Heart left ventricle (tissue), 16 donors: Measurements from ENCODE around the gene MRPL33. TPM values are rescaled to one million over a fixed set of nuclear protein-coding genes. Genes with fewer than 3 reads are reported as not detected.

Source experiments
- ATAC-seq, 4 donors: fragments of 200-7000 bp; cut with Tn5 transposase; one replicate each; pipeline ENCODE4 v1.9.1; 2020 to 2022; ENCODE audit warnings: moderate library complexity in 4 of 4, mild to moderate bottlenecking in 3 of 4, moderate number of reproducible peaks in 1 of 4
- DNase-seq, 5 donors: peaks; one replicate each; pipeline ENCODE4 v3.0.0-alpha.2; 2020
- H3K27ac ChIP-seq, 12 donors: fragments of 200-600 bp; sonication (generic) in 4 of 12; one replicate each; pipeline versions ENCODE4 v1.5.0 to v1.8.0; 2016 to 2022; ENCODE audit warnings: mild to moderate bottlenecking in 2 of 12
- H3K27me3 ChIP-seq, 9 donors: fragments of 200-600 bp; sonication (generic) in 2 of 9; one replicate each; pipeline versions ENCODE4 v1.5.1 to v1.8.0; 2016 to 2022; ENCODE audit warnings: mild to moderate bottlenecking in 3 of 9
- H3K36me3 ChIP-seq, 9 donors: fragments of 200-600 bp; sonication (generic) in 2 of 9; one replicate each; pipeline versions ENCODE4 v1.5.0 to v1.8.0; 2018 to 2022; ENCODE audit warnings: mild to moderate bottlenecking in 2 of 9
- H3K4me1 ChIP-seq, 12 donors: fragments of 200-600 bp; sonication (generic) in 4 of 12; one replicate each; pipeline versions ENCODE4 v1.5.0 to v1.8.0; 2016 to 2022; ENCODE audit warnings: mild to moderate bottlenecking in 3 of 12
- H3K4me3 ChIP-seq, 12 donors: fragments of 200-600 bp; sonication (generic) in 4 of 12; one replicate each; pipeline versions ENCODE4 v1.5.0 to v1.8.0; 2017 to 2022; ENCODE audit warnings: mild to moderate bottlenecking in 9 of 12, moderate library complexity in 4 of 12
- H3K9me3 ChIP-seq, 12 donors: fragments of 200-600 bp; sonication (generic) in 4 of 12; one replicate each; pipeline versions ENCODE4 v1.5.0 to v1.8.0; 2016 to 2022; ENCODE audit warnings: mild to moderate bottlenecking in 1 of 12
- POLR2A ChIP-seq, 2 donors: fragments of 450-650 bp; IDR thresholded peaks; one replicate each; pipeline ENCODE4 v1.6.1; 2017; ENCODE audit warnings: antibody characterized with exemption in 2 of 2, mild to moderate bottlenecking in 2 of 2, moderate library complexity in 2 of 2
- WGBS, 4 donors: extraction: QIAGEN DNeasy Blood & Tissue Kit in 2 of 4; methylation state at CpG; one replicate each; pipeline versions ENCODE4 v1.1.5 to v1.1.7; 2013 to 2018; 5-methylcytosine and 5-hydroxymethylcytosine counted together
- intact Hi-C, 10 donors: fragments of 100-400 bp; cut with DNase I; formaldehyde crosslinking; loops; one replicate each; pipeline versions ENCODE4 v1.11.1 to v1.14.2; 2022
- polyA plus RNA-seq, 2 donors: library from polyadenylated mRNA; stranded (reverse); fragments of 200-250 nt; gene quantifications; one replicate each; pipeline ENCODE4 v1.2.3, GENCODE V29; 2013
- total RNA-seq, 9 donors: library from RNA; depleted of rRNA in 2 of 9; stranded (reverse); fragments of >200 nt in 2 of 9; fragmentation: NEBNext Ultra II Directional in 3 of 9; extraction: Animal tissue kit (Norgen Biotek cat#: 25700) in 3 of 9; gene quantifications; one replicate each; pipeline versions ENCODE4 v1.1.0 to v1.2.4, GENCODE V29; 2016 to 2023
- TF ChIP-seq, protein P1 (sequence below), 12 donors: fragments of 200-600 bp; sonication (generic) in 4 of 12; IDR thresholded peaks; one replicate each; pipeline versions ENCODE4 v1.5.0 to v1.8.0; 2018 to 2022; ENCODE audit warnings: antibody characterized with exemption in 12 of 12, mild to moderate bottlenecking in 5 of 12
- donor health status: ischemic (EF 13 %, LVEDD 7.1; RV severe dilation, severe dysfunction).
- donor health status: healthy with polysubstance abuse.
- donor health status: DM: no; HTN: yes; CAD: no.
- donor health status: DM: no; HTN: no; CAD: no.
- donor health status: ischemic (EF 25% LVEDD 6.9; RV normal size, moderate dysfunction).
- donor health status: ischemic (EF 25% LVEDD 5.7; RV mildly dilated, moderate dysfunction).
- donor health status: healthy.
- donor health status: DM: yes; HTN: yes; CAD: no.
- donor health status: ischemic (EF 35%, LVEDD 5.7; RV mildly dilated, moderate dysfunction).
- donor health status: nonischemic (EF 11% LVEDD 7.7; RV severe dilation, severe dysfunction).
- donor health status: DM: yes; HTN: yes; CAD: no.
- donor health status: PGD.
- donor health status: ischemic (EF 29% LVEDD 5.4; RV normal size, mild dysfunction).
- donor health status: nonischemic (EF 23%, LVEDD 6.1; RV moderate dilation, normal function).

Gene MRPL33
- total and polyA plus RNA-seq, 11 donors: 163 to 901 (median 305) TPM

DNA sequence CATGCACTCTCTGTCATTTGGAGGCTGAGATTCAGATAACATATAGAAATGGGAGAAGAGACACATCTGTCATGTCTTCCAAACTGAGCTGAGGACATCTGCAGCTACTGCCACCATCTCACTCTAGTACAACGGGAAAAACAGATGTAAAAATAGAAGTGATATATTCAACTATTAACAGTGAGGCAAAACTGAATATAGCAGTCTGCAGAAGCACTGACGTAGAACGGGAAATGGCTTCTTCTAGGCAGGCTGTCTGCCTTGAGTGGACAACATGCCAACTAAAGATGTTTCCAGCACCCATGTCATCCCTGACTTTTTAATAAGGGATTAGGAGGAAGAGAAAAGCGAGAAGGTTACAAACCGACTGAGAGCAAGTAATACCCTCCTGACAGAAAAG, 51.6 kb downstream of the MRPL33 start:
- Histone ChIP-seq H3K27me3 (no peaks in the 10 kb centered on the region), H3K27ac (peak overlapping the region in 9 of 12 donors; percentile 39 to 73 (median 54)), H3K4me3 (peak overlapping the region in 2 of 12 donors; percentile 6 to 26), H3K9me3 (peaks cover 0 to 11% (median 3%) of the 10 kb centered on the region in 12 donors), H3K36me3 (no peaks in the 10 kb centered on the region), H3K4me1 (peaks cover 0 to 19% (median 0%) of the 10 kb centered on the region in 12 donors)
- TF ChIP-seq, protein P1, sequence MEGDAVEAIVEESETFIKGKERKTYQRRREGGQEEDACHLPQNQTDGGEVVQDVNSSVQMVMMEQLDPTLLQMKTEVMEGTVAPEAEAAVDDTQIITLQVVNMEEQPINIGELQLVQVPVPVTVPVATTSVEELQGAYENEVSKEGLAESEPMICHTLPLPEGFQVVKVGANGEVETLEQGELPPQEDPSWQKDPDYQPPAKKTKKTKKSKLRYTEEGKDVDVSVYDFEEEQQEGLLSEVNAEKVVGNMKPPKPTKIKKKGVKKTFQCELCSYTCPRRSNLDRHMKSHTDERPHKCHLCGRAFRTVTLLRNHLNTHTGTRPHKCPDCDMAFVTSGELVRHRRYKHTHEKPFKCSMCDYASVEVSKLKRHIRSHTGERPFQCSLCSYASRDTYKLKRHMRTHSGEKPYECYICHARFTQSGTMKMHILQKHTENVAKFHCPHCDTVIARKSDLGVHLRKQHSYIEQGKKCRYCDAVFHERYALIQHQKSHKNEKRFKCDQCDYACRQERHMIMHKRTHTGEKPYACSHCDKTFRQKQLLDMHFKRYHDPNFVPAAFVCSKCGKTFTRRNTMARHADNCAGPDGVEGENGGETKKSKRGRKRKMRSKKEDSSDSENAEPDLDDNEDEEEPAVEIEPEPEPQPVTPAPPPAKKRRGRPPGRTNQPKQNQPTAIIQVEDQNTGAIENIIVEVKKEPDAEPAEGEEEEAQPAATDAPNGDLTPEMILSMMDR (IDR thresholded peaks at IDR 0.05): no peak
- TF ChIP-seq POLR2A (IDR thresholded peaks at IDR 0.05): no peak
- intact Hi-C loops: loop anchor here in 2 of 10 donors (5.0 to 10.0 kb wide), 2 partner anchors 52 to 71 kb away; no protein-coding TSS in a partner anchor
- DNase-seq (no peak), ATAC-seq (peak; percentile 74 to 95 (median 90))
- WGBS, 4 donors: 39 to 64% (median 57%) methylated on average over 5 of the region's 5 CpGs

DNA sequence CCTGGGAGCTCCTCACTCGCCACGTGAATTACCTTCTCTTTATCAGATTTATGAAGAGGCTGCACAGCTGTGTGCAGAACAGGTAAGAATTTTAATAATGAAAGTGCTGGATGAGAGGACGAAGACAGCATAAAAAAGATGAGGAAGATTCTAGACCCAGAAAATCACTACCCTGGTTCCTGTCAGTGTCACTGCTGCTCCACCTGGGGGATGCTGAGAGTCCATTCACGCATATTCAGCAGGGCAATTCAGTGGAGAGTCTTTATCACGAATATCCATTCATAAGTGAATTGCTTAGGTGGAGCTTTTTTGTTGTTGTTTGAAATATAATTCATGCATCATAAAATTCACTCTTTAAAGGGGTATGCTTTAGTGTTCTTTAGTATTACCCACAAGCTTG, 52.0 kb downstream of the MRPL33 start:
- no peaks in the 10 kb centered on the region for H3K36me3 ChIP-seq
- no peaks in the 10 kb centered on the region for H3K27me3 ChIP-seq
- TF ChIP-seq, protein P1 (IDR thresholded peaks at IDR 0.05): peak in 10 of 12 donors; percentile 9 to 50 (median 30)
- no peak for TF ChIP-seq POLR2A (IDR thresholded peaks at IDR 0.05)
- H3K4me3 ChIP-seq: peak overlapping the region in 2 of 12 donors; percentile 6 to 26
- intact Hi-C loops: loop anchor here in 2 of 10 donors (5.0 to 10.0 kb wide), 2 partner anchors 51 to 71 kb away; no protein-coding TSS in a partner anchor
- DNase-seq (peak in 1 of 5 donors; percentile 31), ATAC-seq (peak; percentile 68 to 85 (median 79))
- H3K9me3 ChIP-seq: peaks cover 0 to 11% (median 3%) of the 10 kb centered on the region in 12 donors
- H3K27ac ChIP-seq: peak overlapping the region in 9 of 12 donors; percentile 39 to 73 (median 54)
- H3K4me1 ChIP-seq: peaks cover 0 to 19% (median 0%) of the 10 kb centered on the region in 12 donors
- 55 to 74% (median 66%) methylated on average over 5 of the region's 5 CpGs for WGBS, 4 donors

DNA sequence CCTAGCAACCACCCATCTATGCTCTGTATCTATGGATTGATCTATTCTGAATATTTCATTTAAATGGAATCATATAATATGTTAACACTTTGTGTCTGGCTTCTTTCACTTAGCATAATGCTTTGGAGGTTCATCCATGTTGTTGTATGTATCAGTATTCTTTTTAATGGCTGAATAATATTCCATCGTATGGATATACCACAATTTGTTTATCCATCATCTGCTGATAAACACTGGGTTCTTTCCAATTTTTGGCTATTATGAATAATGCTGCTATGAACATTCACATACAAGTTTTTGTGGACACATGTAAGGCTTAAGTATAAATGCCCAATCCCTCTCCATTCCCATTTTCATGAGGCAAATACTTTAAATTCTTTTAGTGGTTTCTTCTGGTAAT, 52.9 kb downstream of the MRPL33 start:
- no peak overlapping the region for H3K27ac ChIP-seq
- H3K4me1 ChIP-seq: peaks cover 0 to 19% (median 0%) of the 10 kb centered on the region in 12 donors
- H3K9me3 ChIP-seq: peaks cover 0 to 11% (median 3%) of the 10 kb centered on the region in 12 donors
- ATAC-seq (no peak), DNase-seq (no peak)
- 94 to 100% (median 97%) methylated on average over 1 of the region's 1 CpG for WGBS, 4 donors
- no peak overlapping the region for H3K4me3 ChIP-seq
- TF ChIP-seq, protein P1 (IDR thresholded peaks at IDR 0.05): no peak
- TF ChIP-seq POLR2A (IDR thresholded peaks at IDR 0.05): no peak
- intact Hi-C loops: loop anchor here in 2 of 10 donors (5.0 to 10.0 kb wide), 2 partner anchors 50 to 72 kb away; no protein-coding TSS in a partner anchor
- H3K36me3 ChIP-seq: no peaks in the 10 kb centered on the region
- H3K27me3 ChIP-seq: no peaks in the 10 kb centered on the region

DNA sequence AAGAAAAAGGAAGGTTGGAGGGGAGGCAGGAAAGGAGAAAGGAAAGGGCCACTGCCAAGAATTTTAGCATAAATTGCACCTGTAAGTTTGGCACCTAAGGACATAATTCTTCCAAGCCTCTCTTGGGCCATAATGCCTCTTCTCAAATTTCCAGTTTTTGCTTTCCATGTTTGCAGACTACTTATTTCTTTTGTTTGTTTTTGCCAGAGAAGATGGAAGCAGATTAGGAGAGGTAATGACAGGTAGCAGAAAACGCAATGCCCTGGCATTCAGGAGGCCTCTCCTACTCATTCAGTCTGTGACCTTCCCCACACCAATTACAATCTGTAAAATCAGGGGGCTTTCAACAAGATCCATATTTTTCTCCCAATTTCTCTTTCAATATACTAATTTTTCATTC, 56.8 kb downstream of the MRPL33 start:
- Histone ChIP-seq H3K36me3 (peaks cover 0 to 7% (median 0%) of the 10 kb centered on the region in 9 donors), H3K4me3 (no peak overlapping the region), H3K9me3 (peaks cover 0 to 16% (median 4%) of the 10 kb centered on the region in 12 donors), H3K27ac (no peak overlapping the region), H3K27me3 (no peaks in the 10 kb centered on the region), H3K4me1 (peaks cover 0 to 18% (median 0%) of the 10 kb centered on the region in 12 donors)
- WGBS, 4 donors: 68 to 91% (median 90%) methylated on average over 1 of the region's 1 CpG
- DNase-seq (no peak), ATAC-seq (no peak)
- intact Hi-C loops: loop anchor here in 1 of 10 donors (10.0 kb wide), 1 partner anchor 46 kb away; no protein-coding TSS in a partner anchor
- no peak for TF ChIP-seq POLR2A (IDR thresholded peaks at IDR 0.05)
- TF ChIP-seq, protein P1 (IDR thresholded peaks at IDR 0.05): no peak

Other genes starting within 250 kb of the MRPL33 start
- gene ZNF512, start 188.7 kb upstream of the MRPL33 start, total RNA-seq: 10 to 100 TPM; 13.2 to 31.8 (median 20.1) TPM
- 10 to 100 TPM in 1 of 2 donors, 1 to 10 TPM in 1; 8.4 to 15.8 TPM for gene ZNF512, start 188.7 kb upstream of the MRPL33 start, polyA plus RNA-seq
- gene CCDC121, start 142.7 kb upstream of the MRPL33 start, total RNA-seq: 1 to 10 TPM; 3.9 to 7.7 (median 5.8) TPM
- gene CCDC121, start 142.7 kb upstream of the MRPL33 start, polyA plus RNA-seq: 1 to 10 TPM; 2.5 to 3.5 TPM
- 10 to 100 TPM; 14.4 to 22.3 (median 19.4) TPM for gene GPN1, start 142.7 kb upstream of the MRPL33 start, total RNA-seq
- gene GPN1, start 142.7 kb upstream of the MRPL33 start, polyA plus RNA-seq: 10 to 100 TPM; 10.1 to 35.9 TPM
- gene SUPT7L, start 108.1 kb upstream of the MRPL33 start, total RNA-seq: 10 to 100 TPM; 18.6 to 29.5 (median 27.0) TPM
- gene SUPT7L, start 108.1 kb upstream of the MRPL33 start, polyA plus RNA-seq: 10 to 100 TPM; 21.0 to 22.4 TPM
- 10 to 100 TPM; 19.2 to 25.6 (median 22.4) TPM for gene SLC4A1AP, start 107.8 kb upstream of the MRPL33 start, total RNA-seq
- 10 to 100 TPM; 14.9 to 27.8 TPM for gene SLC4A1AP, start 107.8 kb upstream of the MRPL33 start, polyA plus RNA-seq
- 1 to 10 TPM; 2.0 to 6.0 (median 4.1) TPM for gene RBKS, start 118.7 kb downstream of the MRPL33 start, total RNA-seq
- gene RBKS, start 118.7 kb downstream of the MRPL33 start, polyA plus RNA-seq: 1 to 10 TPM; 1.3 to 4.0 TPM
- 10 to 100 TPM; 55.1 to 75.1 (median 64.4) TPM for gene BABAM2, start 119.0 kb downstream of the MRPL33 start, total RNA-seq
- 10 to 100 TPM; 22.2 to 46.2 TPM for gene BABAM2, start 119.0 kb downstream of the MRPL33 start, polyA plus RNA-seq